Transverse colon (tissue), 4 donors: ENCODE measurements around the gene C12orf42. TPM values are rescaled to one million over a fixed set of nuclear protein-coding genes. Genes with fewer than 3 reads are reported as not detected.

Experiments used
- DNase-seq: peaks from one replicate; pipeline ENCODE4 v3.0.0-alpha.2; 2019
- H3K27ac ChIP-seq, 4 donors: fragments of 200-600 bp; sonication (generic); 2 replicates each; pipeline ENCODE4 v1.5.1; 2016 to 2018; ENCODE audit warnings: inconsistent platforms in 4 of 4
- H3K27me3 ChIP-seq: fragments of 200-600 bp; sonication (generic); 2 replicates; pipeline ENCODE4 v1.5.1; 2017; ENCODE audit warnings: inconsistent platforms
- H3K36me3 ChIP-seq, 4 donors: fragments of 200-600 bp; sonication (generic); 2 replicates each; pipeline ENCODE4 v1.5.1; 2017 to 2019; ENCODE audit warnings: inconsistent platforms in 4 of 4
- H3K4me1 ChIP-seq, 4 donors: fragments of 200-600 bp; sonication (generic); 2 replicates each; pipeline ENCODE4 v1.5.1; 2017 to 2020; ENCODE audit warnings: inconsistent platforms in 4 of 4
- H3K4me3 ChIP-seq, 4 donors: fragments of 200-600 bp; sonication (generic); 1 replicate in 1 of 4; 2 replicates in 3 of 4; pipeline versions ENCODE4 v1.5.1 to v1.6.1; 2017 to 2019; ENCODE audit warnings: inconsistent platforms in 4 of 4
- H3K9me3 ChIP-seq, 2 donors: fragments of 200-600 bp; sonication (generic); 2 replicates each; pipeline ENCODE4 v1.5.1; 2017 to 2019; ENCODE audit warnings: inconsistent platforms in 2 of 2
- EP300 ChIP-seq: sonication (generic); formaldehyde crosslinking; IDR thresholded peaks from one replicate; pipeline ENCODE4 v1.6.1; 2017; ENCODE audit warnings: antibody characterized with exemption, low read depth
- POLR2A ChIP-seq: fragments of 450-650 bp; IDR thresholded peaks from one replicate; pipeline ENCODE4 v1.6.1; 2016; ENCODE audit warnings: antibody characterized with exemption, mild to moderate bottlenecking, moderate library complexity
- POLR2AphosphoS5 ChIP-seq, 3 donors: sonication (generic); formaldehyde crosslinking; IDR thresholded peaks; one replicate each; pipeline ENCODE4 v1.6.1; 2016; ENCODE audit warnings: antibody characterized with exemption in 3 of 3
- WGBS, 2 donors: methylation state at CpG; one replicate each; pipeline ENCODE4 v1.1.5; 2018; ENCODE audit warnings: low coverage in 1 of 2; 5-methylcytosine and 5-hydroxymethylcytosine counted together
- in situ Hi-C, 4 donors: fragments of 200-750 bp; cut with MboI; loops; one replicate each; pipeline versions ENCODE4 v1.15.0 to v1.15.1; 2017; ENCODE audit warnings: low sequenced_read_pairs in 3 of 4, low pct_ligation_motif_present in 1 of 4, low pct_unique_long_range_greater_than_20kb in 1 of 4
- intact Hi-C: fragments of 100-400 bp; cut with DNase I; formaldehyde crosslinking; loops from one replicate; pipeline ENCODE4 v1.15.1; 2023; ENCODE audit warnings: low total_unique reads
- total RNA-seq, 4 donors: library from RNA; depleted of rRNA; stranded (reverse); fragments of >200 nt; gene quantifications; one replicate each; pipeline ENCODE4 v1.1.0, GENCODE V29; 2016
- TF ChIP-seq, protein P1 (sequence below), 5 experiments: fragments of 200-600 bp in 3 of 5; fragments of 450-650 bp in 2 of 5; sonication (generic) in 3 of 5; IDR thresholded peaks; 1 replicate in 2 of 5; 2 replicates in 3 of 5; pipeline ENCODE4 v1.5.1; 2016 to 2017; ENCODE audit warnings: antibody characterized with exemption in 5 of 5, inconsistent platforms in 3 of 5, mild to moderate bottlenecking in 2 of 5, moderate library complexity in 1 of 5

Gene C12orf42
- total RNA-seq, 4 donors from 2014 or later, result 0.79 to 43.4 TPM; not detected in 2

DNA sequence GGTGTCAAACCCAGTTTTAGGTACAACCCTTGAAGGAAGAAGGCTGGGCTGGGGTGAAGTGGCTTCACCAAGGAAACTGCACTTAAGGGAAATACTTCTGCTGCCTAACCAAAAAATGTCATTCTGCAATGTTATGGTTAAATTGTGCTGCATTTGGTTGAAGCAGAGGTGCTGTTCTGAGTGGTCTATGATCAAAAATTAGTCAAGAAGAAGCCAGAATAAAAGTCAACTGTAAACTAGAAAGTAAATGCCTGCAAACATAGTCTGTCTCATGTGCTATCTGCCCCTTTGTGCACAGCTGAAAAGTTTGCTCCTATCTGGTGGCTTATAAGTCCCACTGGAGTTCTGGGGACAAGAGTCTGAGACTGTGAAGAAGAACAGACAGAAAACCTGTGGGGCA is 158.8 kb downstream of the C12orf42 start:
- DNase-seq, result no peak
- intact Hi-C loops, result no loop called here
- H3K36me3 ChIP-seq, result no peaks in the 10 kb centered on the region
- no peak for TF ChIP-seq POLR2AphosphoS5 (IDR thresholded peaks at IDR 0.05)
- in situ Hi-C loops, result no loop called here
- H3K27ac ChIP-seq, result no peak overlapping the region
- H3K4me1 ChIP-seq, result no peaks in the 10 kb centered on the region
- no peak overlapping the region for H3K4me3 ChIP-seq
- no peaks in the 10 kb centered on the region for H3K9me3 ChIP-seq
- no peaks in the 10 kb centered on the region for H3K27me3 ChIP-seq

DNA sequence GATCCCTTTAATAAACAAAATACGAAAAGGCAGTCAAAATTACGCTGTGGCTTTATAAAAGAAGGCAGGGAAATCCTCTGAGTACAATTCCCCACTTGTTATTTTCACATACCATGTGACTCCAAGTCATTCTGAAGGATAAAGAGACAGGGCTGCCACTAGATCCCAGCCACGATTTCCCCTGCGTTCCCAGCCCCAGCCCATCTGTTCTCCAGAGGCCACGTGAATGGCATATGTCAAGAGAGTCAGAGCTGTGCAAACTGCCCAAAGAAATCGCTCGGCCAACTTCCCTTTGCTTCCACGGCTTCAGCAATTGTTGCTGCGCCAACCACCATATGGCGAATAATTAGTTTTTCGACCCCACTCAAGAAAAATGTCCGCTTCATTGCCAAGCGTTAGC is 161.3 kb downstream of the C12orf42 start:
- WGBS, 2 donors, result 79 to 80% methylated on average over 13 of the region's 13 CpGs
- TF ChIP-seq POLR2A (no peak), EP300 (no peak), POLR2AphosphoS5 (IDR thresholded peaks at IDR 0.05) (no peak)
- TF ChIP-seq, protein P1, sequence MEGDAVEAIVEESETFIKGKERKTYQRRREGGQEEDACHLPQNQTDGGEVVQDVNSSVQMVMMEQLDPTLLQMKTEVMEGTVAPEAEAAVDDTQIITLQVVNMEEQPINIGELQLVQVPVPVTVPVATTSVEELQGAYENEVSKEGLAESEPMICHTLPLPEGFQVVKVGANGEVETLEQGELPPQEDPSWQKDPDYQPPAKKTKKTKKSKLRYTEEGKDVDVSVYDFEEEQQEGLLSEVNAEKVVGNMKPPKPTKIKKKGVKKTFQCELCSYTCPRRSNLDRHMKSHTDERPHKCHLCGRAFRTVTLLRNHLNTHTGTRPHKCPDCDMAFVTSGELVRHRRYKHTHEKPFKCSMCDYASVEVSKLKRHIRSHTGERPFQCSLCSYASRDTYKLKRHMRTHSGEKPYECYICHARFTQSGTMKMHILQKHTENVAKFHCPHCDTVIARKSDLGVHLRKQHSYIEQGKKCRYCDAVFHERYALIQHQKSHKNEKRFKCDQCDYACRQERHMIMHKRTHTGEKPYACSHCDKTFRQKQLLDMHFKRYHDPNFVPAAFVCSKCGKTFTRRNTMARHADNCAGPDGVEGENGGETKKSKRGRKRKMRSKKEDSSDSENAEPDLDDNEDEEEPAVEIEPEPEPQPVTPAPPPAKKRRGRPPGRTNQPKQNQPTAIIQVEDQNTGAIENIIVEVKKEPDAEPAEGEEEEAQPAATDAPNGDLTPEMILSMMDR (IDR thresholded peaks at IDR 0.05), result no peak
- no peak for DNase-seq
- Histone ChIP-seq H3K36me3 (no peaks in the 10 kb centered on the region), H3K27me3 (no peaks in the 10 kb centered on the region), H3K9me3 (no peaks in the 10 kb centered on the region), H3K27ac (no peak overlapping the region), H3K4me1 (no peaks in the 10 kb centered on the region), H3K4me3 (no peak overlapping the region)
- intact Hi-C loops, result no loop called here
- in situ Hi-C loops, result no loop called here

DNA sequence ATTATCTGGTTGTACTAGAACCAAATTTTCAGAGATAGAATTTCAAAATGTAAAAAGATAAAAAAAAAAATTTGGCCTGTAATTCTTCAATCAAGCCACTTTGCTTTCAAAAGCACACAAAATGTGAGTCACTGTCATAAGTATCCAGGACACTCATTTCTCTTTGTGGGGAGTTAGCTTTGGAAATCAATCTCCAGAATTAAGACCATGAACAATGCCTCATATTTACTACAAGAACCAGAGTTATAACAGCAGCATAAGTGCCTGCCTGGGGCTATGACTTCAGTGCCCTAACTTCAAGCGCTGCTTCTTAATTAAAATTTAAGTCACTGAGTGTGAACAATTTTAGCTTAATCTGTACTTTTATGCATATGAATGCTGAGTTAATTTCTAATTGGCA is 162.1 kb downstream of the C12orf42 start:
- no peak overlapping the region for H3K27ac ChIP-seq
- H3K36me3 ChIP-seq, result no peaks in the 10 kb centered on the region
- H3K27me3 ChIP-seq, result no peaks in the 10 kb centered on the region
- intact Hi-C loops, result no loop called here
- in situ Hi-C loops, result no loop called here
- DNase-seq, result no peak
- TF ChIP-seq POLR2AphosphoS5 (IDR thresholded peaks at IDR 0.05), result no peak
- WGBS, 2 donors, result 93 to 97% methylated on average over 1 of the region's 1 CpG
- H3K4me3 ChIP-seq, result no peak overlapping the region
- no peaks in the 10 kb centered on the region for H3K9me3 ChIP-seq
- no peaks in the 10 kb centered on the region for H3K4me1 ChIP-seq

DNA sequence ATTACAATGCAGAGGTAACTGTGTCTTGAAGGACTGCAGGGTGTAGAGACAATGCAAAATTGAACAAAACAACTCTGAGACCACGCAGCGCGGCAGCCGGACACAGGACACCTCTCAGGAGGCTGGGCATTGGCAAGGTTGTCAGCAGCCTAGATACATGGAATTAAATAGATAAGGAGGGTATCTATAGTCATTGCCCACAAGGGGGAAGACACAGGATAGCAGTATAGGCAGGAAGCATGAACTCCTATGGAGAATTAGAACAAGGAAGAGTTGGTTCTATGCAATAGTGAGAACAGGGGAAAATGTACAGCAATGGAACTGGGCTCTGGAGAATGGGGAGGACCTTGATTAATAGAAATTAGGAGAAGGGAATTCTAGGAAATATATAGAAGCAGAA is 164.1 kb downstream of the C12orf42 start:
- no peak for DNase-seq
- Histone ChIP-seq H3K27ac (no peak overlapping the region), H3K27me3 (no peaks in the 10 kb centered on the region), H3K9me3 (no peaks in the 10 kb centered on the region), H3K4me1 (no peaks in the 10 kb centered on the region), H3K4me3 (no peak overlapping the region), H3K36me3 (no peaks in the 10 kb centered on the region)
- no peak for TF ChIP-seq EP300
- TF ChIP-seq, protein P1 (IDR thresholded peaks at IDR 0.05), result no peak
- no peak for TF ChIP-seq POLR2AphosphoS5 (IDR thresholded peaks at IDR 0.05)
- TF ChIP-seq POLR2A, result no peak
- intact Hi-C loops (no loop called here), in situ Hi-C loops (no loop called here)
- 95 to 98% methylated on average over 4 of the region's 4 CpGs for WGBS, 2 donors

DNA sequence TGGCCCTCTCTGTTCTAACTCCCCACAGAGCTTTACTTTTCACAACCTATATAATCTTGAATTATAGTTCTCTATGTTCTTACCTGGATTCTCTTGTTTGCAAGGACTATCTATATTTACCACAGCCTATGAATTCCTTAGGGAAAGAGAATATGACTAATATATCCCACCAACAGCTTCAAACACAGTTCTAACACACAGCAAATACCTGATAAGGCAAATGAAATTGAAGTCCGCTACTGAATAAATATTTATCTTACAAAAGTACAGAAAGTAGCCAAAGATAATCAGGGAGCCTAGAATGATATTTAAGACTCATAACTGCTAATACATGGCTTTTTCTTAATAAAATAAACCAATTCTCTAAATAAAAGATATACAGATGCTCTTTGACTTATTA is 165.1 kb downstream of the C12orf42 start:
- 43 to 53% methylated on average over 1 of the region's 1 CpG for WGBS, 2 donors
- in situ Hi-C loops (no loop called here), intact Hi-C loops (no loop called here)
- H3K4me3 ChIP-seq, result no peak overlapping the region
- no peak overlapping the region for H3K27ac ChIP-seq
- no peak for TF ChIP-seq POLR2AphosphoS5 (IDR thresholded peaks at IDR 0.05)
- TF ChIP-seq, protein P1 (IDR thresholded peaks at IDR 0.05), result no peak
- H3K9me3 ChIP-seq, result no peaks in the 10 kb centered on the region
- H3K4me1 ChIP-seq, result no peaks in the 10 kb centered on the region
- no peaks in the 10 kb centered on the region for H3K27me3 ChIP-seq
- no peak for DNase-seq
- no peaks in the 10 kb centered on the region for H3K36me3 ChIP-seq
